Body of pancreas (tissue), 4 donors: Measurements from ENCODE around the gene CD177.

Experiments used
- CTCF ChIP-seq, 7 experiments: fragments of 450-650 bp in 4 of 7; fragments of 200-600 bp in 3 of 7; sonication (generic) in 3 of 7; IDR thresholded peaks; one replicate each; pipeline ENCODE4 v1.5.1; 2016 to 2019; ENCODE audit warnings: antibody characterized with exemption in 7 of 7
- POLR2A ChIP-seq, 3 donors: fragments of 450-650 bp; IDR thresholded peaks; one replicate each; pipeline ENCODE4 v1.6.1; 2016; ENCODE audit warnings: antibody characterized with exemption in 3 of 3, mild to moderate bottlenecking in 2 of 3

- no peak for TF ChIP-seq CTCF (IDR thresholded peaks at IDR 0.05)
- TF ChIP-seq POLR2A (IDR thresholded peaks at IDR 0.05): no peak
These were observed 43.3 kb upstream of the CD177 start for GRCh38 chr19:43310221-43310620.
